Ascending aorta (tissue), 2 donors: ENCODE data around the gene ABCG5. TPM values are rescaled to one million over a fixed set of nuclear protein-coding genes. Genes with fewer than 3 reads are reported as not detected.

ENCODE experiments used
- DNase-seq, 2 donors: peaks; one replicate each; pipeline ENCODE4 v3.0.0-alpha.2; 2019; ENCODE audit warnings: low spot score in 2 of 2
- H3K27ac ChIP-seq, 2 donors: fragments of 200-600 bp; sonication (generic); one replicate each; pipeline ENCODE4 v1.5.1; 2016 to 2017; ENCODE audit warnings: mild to moderate bottlenecking in 1 of 2
- H3K27me3 ChIP-seq: fragments of 200-600 bp; sonication (generic); one replicate; pipeline ENCODE4 v1.5.1; 2017
- H3K36me3 ChIP-seq, 2 donors: fragments of 200-600 bp; sonication (generic); one replicate each; pipeline ENCODE4 v1.5.1; 2016
- H3K4me1 ChIP-seq, 2 donors: fragments of 200-600 bp; sonication (generic); one replicate each; pipeline ENCODE4 v1.5.1; 2016 to 2017; ENCODE audit warnings: mild to moderate bottlenecking in 1 of 2
- H3K4me3 ChIP-seq, 2 donors: fragments of 200-600 bp; sonication (generic); one replicate each; pipeline ENCODE4 v1.5.1; 2016 to 2017; ENCODE audit warnings: mild to moderate bottlenecking in 1 of 2
- H3K9me3 ChIP-seq, 2 donors: fragments of 200-600 bp; sonication (generic); one replicate each; pipeline ENCODE4 v1.5.1; 2016
- intact Hi-C: fragments of 100-400 bp; cut with DNase I; formaldehyde crosslinking; loops from one replicate; pipeline ENCODE4 v1.15.1; 2023
- total RNA-seq: library from RNA; depleted of rRNA; stranded (reverse); fragments of >200 nt; gene quantifications from one replicate; pipeline ENCODE4 v1.1.0, GENCODE V29; 2016
- TF ChIP-seq, protein P1 (sequence below), 3 experiments: fragments of 200-600 bp in 2 of 3; fragments of 450-650 bp in 1 of 3; sonication (generic) in 2 of 3; IDR thresholded peaks; one replicate each; pipeline ENCODE4 v1.5.1; 2016 to 2019; ENCODE audit warnings: antibody characterized with exemption in 3 of 3, mild to moderate bottlenecking in 1 of 3, moderate library complexity in 1 of 3

The ABCG5 gene
- total RNA-seq, 1 donor from 2014 or later = 4.0 TPM

DNA sequence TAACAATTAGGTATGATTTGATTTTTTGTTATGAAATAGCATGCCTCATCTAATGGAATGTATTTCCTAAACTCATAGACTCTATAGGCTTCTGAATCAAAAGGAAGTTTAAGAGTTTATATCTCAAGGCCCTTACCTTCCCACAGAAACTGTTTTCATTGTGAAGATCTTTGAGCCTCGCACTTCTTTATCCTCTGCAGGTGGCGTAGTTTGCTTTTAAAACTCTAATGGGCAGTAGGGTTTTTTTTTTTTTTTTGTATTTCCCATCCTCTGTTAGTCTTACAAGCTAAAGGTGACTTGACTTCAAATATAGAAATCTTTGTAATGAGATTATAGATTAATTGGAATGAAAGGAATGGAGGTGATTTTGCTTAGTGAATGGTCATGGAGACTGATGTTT, 36.5 kb downstream of the ABCG5 start:
- TF ChIP-seq, protein P1, sequence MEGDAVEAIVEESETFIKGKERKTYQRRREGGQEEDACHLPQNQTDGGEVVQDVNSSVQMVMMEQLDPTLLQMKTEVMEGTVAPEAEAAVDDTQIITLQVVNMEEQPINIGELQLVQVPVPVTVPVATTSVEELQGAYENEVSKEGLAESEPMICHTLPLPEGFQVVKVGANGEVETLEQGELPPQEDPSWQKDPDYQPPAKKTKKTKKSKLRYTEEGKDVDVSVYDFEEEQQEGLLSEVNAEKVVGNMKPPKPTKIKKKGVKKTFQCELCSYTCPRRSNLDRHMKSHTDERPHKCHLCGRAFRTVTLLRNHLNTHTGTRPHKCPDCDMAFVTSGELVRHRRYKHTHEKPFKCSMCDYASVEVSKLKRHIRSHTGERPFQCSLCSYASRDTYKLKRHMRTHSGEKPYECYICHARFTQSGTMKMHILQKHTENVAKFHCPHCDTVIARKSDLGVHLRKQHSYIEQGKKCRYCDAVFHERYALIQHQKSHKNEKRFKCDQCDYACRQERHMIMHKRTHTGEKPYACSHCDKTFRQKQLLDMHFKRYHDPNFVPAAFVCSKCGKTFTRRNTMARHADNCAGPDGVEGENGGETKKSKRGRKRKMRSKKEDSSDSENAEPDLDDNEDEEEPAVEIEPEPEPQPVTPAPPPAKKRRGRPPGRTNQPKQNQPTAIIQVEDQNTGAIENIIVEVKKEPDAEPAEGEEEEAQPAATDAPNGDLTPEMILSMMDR (IDR thresholded peaks at IDR 0.05) = no peak
- H3K27me3 ChIP-seq = no peaks in the 10 kb centered on the region

DNA sequence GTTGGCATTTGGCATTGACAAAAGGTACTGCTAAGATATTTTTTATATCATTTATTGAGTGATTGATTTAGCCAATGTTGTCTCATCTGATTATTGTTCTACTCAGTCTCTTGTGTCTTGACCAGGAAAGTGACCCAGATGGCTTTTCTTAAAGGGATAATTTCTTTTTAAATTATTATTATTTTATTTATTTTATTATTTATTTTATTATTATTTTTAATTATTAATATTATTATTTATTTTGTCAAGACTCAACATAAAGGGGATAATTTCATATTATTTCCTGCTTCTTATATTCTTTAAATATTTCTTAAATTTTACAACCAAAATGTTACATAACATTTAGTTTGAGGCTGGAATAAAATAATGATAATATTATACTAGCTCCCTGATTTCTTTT, 37.7 kb downstream of the ABCG5 start:
- Histone ChIP-seq H3K9me3 (no peaks in the 10 kb centered on the region), H3K27me3 (no peaks in the 10 kb centered on the region), H3K36me3 (peaks cover 15 to 24% of the 10 kb centered on the region in 2 donors), H3K4me1 (no peaks in the 10 kb centered on the region), H3K4me3 (no peak overlapping the region), H3K27ac (no peak overlapping the region)
- TF ChIP-seq, protein P1 (IDR thresholded peaks at IDR 0.05) = no peak
- intact Hi-C loops = no loop called here
- DNase-seq = no peak

More for the DNA sequence above, 36.5 kb downstream of the ABCG5 start:
- Histone ChIP-seq H3K36me3 (peaks cover 13 to 31% of the 10 kb centered on the region in 2 donors), H3K27ac (no peak overlapping the region), H3K9me3 (no peaks in the 10 kb centered on the region), H3K4me3 (no peak overlapping the region), H3K4me1 (no peaks in the 10 kb centered on the region)
- no peak for DNase-seq
- intact Hi-C loops = no loop called here

DNA sequence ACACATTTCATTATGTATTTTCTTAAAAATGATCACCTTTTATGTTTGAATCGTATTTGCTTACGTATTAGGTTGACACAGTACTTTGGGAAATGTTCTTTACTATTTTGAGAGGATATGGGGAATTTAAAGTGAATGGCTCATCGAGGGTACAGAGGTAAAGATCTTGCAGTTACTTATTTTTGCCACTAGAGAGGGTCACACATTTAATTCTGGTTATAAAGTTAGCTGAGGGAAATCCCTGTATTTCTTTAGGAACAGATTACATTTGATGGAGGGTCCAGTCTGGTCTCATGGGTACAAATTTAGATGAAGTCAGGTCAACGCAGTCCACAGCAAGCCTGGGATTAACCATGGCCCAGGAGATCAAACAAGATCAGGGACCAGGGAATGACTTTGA, 40.3 kb downstream of the ABCG5 start:
- Histone ChIP-seq H3K36me3 (peaks cover 5 to 22% of the 10 kb centered on the region in 2 donors), H3K4me1 (no peaks in the 10 kb centered on the region)
- intact Hi-C loops = no loop called here

DNA sequence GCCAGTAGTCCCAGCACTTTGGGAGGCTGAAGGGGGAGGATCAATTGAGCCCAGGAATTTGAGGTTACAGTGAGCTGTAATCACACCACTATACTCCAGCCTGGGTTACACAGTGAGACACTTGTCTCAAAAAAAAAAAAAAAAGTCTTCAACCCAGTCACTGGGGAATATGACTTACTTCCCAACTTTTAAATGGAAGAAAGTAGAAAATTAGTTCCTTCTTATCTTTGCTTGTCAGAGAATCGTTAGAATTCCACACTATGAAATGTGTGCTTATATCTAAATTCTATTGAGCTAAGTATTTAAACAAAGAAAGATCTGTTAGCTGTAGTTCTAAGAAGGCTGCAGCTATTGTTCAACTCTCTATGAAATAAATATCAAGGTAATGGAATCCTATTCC, 42.4 kb downstream of the ABCG5 start:
- TF ChIP-seq, protein P1 (IDR thresholded peaks at IDR 0.05) = no peak
- no peaks in the 10 kb centered on the region for H3K4me1 ChIP-seq
- H3K36me3 ChIP-seq = peaks cover 7 to 27% of the 10 kb centered on the region in 2 donors

More for the DNA sequence above, 40.3 kb downstream of the ABCG5 start:
- no peak for DNase-seq
- H3K4me3 ChIP-seq = no peak overlapping the region
- H3K27ac ChIP-seq = no peak overlapping the region
- TF ChIP-seq, protein P1 (IDR thresholded peaks at IDR 0.05) = peak in 2 of 3 experiments; percentile 19 to 21
- no peaks in the 10 kb centered on the region for H3K9me3 ChIP-seq
- no peaks in the 10 kb centered on the region for H3K27me3 ChIP-seq

DNA sequence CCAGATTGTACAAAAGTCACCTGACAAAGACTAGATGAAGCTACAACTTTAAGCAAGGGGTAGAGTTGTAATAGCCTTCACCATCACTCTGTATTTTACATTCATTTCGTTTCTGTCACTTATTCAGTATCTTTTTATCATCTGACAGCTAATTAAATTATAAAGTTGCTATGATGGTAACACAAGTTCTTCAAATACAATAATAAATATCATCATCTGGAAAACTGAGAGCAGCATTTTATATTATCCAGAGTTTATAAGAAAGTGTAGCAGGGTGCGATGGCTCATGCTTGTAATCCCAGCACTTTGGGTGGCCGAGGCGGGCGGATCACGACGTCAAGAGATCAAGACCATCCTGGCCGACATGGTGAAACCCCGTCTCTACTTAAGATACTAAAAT, 43.7 kb downstream of the ABCG5 start:
- H3K4me3 ChIP-seq = no peak overlapping the region
- no peaks in the 10 kb centered on the region for H3K27me3 ChIP-seq
- peaks cover 0 to 4% of the 10 kb centered on the region in 2 donors for H3K4me1 ChIP-seq
- no peaks in the 10 kb centered on the region for H3K9me3 ChIP-seq
- DNase-seq = no peak
- intact Hi-C loops = no loop called here
- peaks cover 8 to 27% of the 10 kb centered on the region in 2 donors for H3K36me3 ChIP-seq
- TF ChIP-seq, protein P1 (IDR thresholded peaks at IDR 0.05) = no peak
- H3K27ac ChIP-seq = no peak overlapping the region

More for the DNA sequence above, 42.4 kb downstream of the ABCG5 start:
- intact Hi-C loops = no loop called here
- H3K4me3 ChIP-seq = no peak overlapping the region
- no peaks in the 10 kb centered on the region for H3K9me3 ChIP-seq
- no peaks in the 10 kb centered on the region for H3K27me3 ChIP-seq
- no peak for DNase-seq
- no peak overlapping the region for H3K27ac ChIP-seq

DNA sequence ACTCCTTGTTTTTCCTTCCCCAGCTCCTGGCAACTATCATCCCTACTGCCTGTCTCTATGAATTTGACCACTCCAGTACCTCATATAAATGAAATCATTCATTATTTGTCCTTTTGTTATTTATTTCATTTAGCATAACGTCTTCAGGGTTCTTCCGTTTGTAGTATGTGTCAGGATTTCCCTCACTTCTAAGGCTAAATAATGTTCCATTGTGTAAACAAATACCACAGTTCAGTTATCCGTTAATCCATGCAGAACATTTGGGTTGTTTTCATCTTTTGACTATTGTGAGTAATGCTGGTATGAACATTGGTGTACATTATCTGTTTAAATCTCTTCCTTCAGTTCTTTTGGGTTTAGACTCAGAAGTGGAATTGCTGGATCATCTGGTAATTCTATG, 46.0 kb downstream of the ABCG5 start:
- Histone ChIP-seq H3K4me3 (no peak overlapping the region), H3K4me1 (peaks cover 0 to 7% of the 10 kb centered on the region in 2 donors), H3K36me3 (peaks cover 9 to 27% of the 10 kb centered on the region in 2 donors), H3K9me3 (no peaks in the 10 kb centered on the region), H3K27me3 (no peaks in the 10 kb centered on the region), H3K27ac (no peak overlapping the region)
- TF ChIP-seq, protein P1 (IDR thresholded peaks at IDR 0.05) = no peak
- DNase-seq = no peak
- intact Hi-C loops = no loop called here
